SK-N-SH treated with all-trans-retinoic acid at 6 μM for 48 hours (cell line): ENCODE measurements around the gene CDKN2A.

Experiments
- ATAC-seq: fragments of 200-7000 bp; cut with Tn5 transposase; 3 replicates; pipeline ENCODE4 v1.9.1; 2020; ENCODE audit warnings: mild to moderate bottlenecking, moderate library complexity
- ARNTL ChIP-seq: fragments of 450-650 bp; formaldehyde crosslinking; IDR thresholded peaks from 2 replicates; pipeline ENCODE4 v1.5.0; 2020; ENCODE audit warnings: low read depth, mild to moderate bottlenecking, moderate library complexity, borderline replicate concordance
- BACH2 ChIP-seq: fragments of 250-450 bp; sonication (Bioruptor Pico); IDR thresholded peaks from 2 replicates; pipeline ENCODE4 v1.9.0; 2021; ENCODE audit warnings: mild to moderate bottlenecking, borderline replicate concordance
- CREB5 ChIP-seq: fragments of 250-450 bp; sonication (Bioruptor Pico); IDR thresholded peaks from 2 replicates; pipeline ENCODE4 v1.5.1; 2020; ENCODE audit warnings: low read depth, mild to moderate bottlenecking, moderate library complexity
- CSDC2 ChIP-seq: fragments of 250-450 bp; sonication (Bioruptor Pico); IDR thresholded peaks from 2 replicates; pipeline ENCODE4 v1.5.0; 2020; ENCODE audit warnings: mild to moderate bottlenecking, moderate library complexity
- CSRNP3 ChIP-seq: fragments of 250-450 bp; sonication (Bioruptor Pico); IDR thresholded peaks from 2 replicates; pipeline ENCODE4 v1.5.1; 2021; ENCODE audit warnings: mild to moderate bottlenecking, moderate library complexity
- ESRRG ChIP-seq: fragments of 250-450 bp; sonication (Bioruptor Pico); IDR thresholded peaks from 2 replicates; pipeline ENCODE4 v1.6.1; 2021; ENCODE audit warnings: mild to moderate bottlenecking
- GLIS3 ChIP-seq: fragments of 250-450 bp; sonication (Bioruptor Pico); IDR thresholded peaks from 2 replicates; pipeline ENCODE4 v1.5.0; 2020; ENCODE audit warnings: mild to moderate bottlenecking, moderate library complexity
- ISL1 ChIP-seq: fragments of 250-450 bp; sonication (Bioruptor Pico); IDR thresholded peaks from 2 replicates; pipeline ENCODE4 v2.1.2; 2022; ENCODE audit warnings: mild to moderate bottlenecking, moderate library complexity
- OSR1 ChIP-seq: fragments of 250-450 bp; sonication (Bioruptor Pico); IDR thresholded peaks from 2 replicates; pipeline ENCODE4 v1.8.0; 2022; ENCODE audit warnings: moderate library complexity, mild to moderate bottlenecking, inconsistent platforms
- PATZ1 ChIP-seq: fragments of 250-450 bp; sonication (Bioruptor Pico); IDR thresholded peaks from 2 replicates; pipeline ENCODE4 v1.8.0; 2020; ENCODE audit warnings: mild to moderate bottlenecking, moderate library complexity, borderline replicate concordance
- POU6F1 ChIP-seq: fragments of 250-450 bp; sonication (Bioruptor Pico); IDR thresholded peaks from 2 replicates; pipeline ENCODE4 v1.8.0; 2021; ENCODE audit warnings: low read depth, mild to moderate bottlenecking, moderate library complexity, borderline replicate concordance
- PPARA ChIP-seq: fragments of 250-450 bp; sonication (Bioruptor Pico); IDR thresholded peaks from 2 replicates; pipeline ENCODE4 v1.5.0; 2020; ENCODE audit warnings: mild to moderate bottlenecking, borderline replicate concordance
- RARB ChIP-seq: fragments of 250-450 bp; sonication (Bioruptor Pico); IDR thresholded peaks from 2 replicates; pipeline ENCODE4 v1.8.0; 2021; ENCODE audit warnings: mild to moderate bottlenecking, moderate library complexity
- SNAI2 ChIP-seq: fragments of 250-450 bp; sonication (Bioruptor Pico); IDR thresholded peaks from 2 replicates; pipeline ENCODE4 v1.5.0; 2020; ENCODE audit warnings: mild to moderate bottlenecking, moderate library complexity
- TCF4 ChIP-seq: fragments of 250-450 bp; sonication (Bioruptor Pico); IDR thresholded peaks from 2 replicates; pipeline ENCODE4 v1.8.0; 2021; ENCODE audit warnings: mild to moderate bottlenecking, moderate library complexity, borderline replicate concordance
- TOX ChIP-seq: fragments of 250-450 bp; sonication (Bioruptor Pico); IDR thresholded peaks from 2 replicates; pipeline ENCODE4 v1.8.0; 2021; ENCODE audit warnings: mild to moderate bottlenecking, moderate library complexity, borderline replicate concordance
- TSHZ2 ChIP-seq: fragments of 250-450 bp; sonication (Bioruptor Pico); IDR thresholded peaks from 2 replicates; pipeline ENCODE4 v1.5.0; 2020; ENCODE audit warnings: mild to moderate bottlenecking, moderate library complexity
- ZC3H10 ChIP-seq: fragments of 250-450 bp; sonication (Bioruptor Pico); IDR thresholded peaks from 2 replicates; pipeline ENCODE4 v1.5.1; 2021; ENCODE audit warnings: mild to moderate bottlenecking, moderate library complexity
- ZFP3 ChIP-seq: fragments of 250-450 bp; sonication (Bioruptor Pico); IDR thresholded peaks from 2 replicates; pipeline ENCODE4 v1.5.0; 2020; ENCODE audit warnings: mild to moderate bottlenecking, moderate library complexity
- ZFP30 ChIP-seq: fragments of 450-650 bp; formaldehyde crosslinking; IDR thresholded peaks from 2 replicates; pipeline ENCODE4 v1.5.0; 2022; ENCODE audit warnings: mild to moderate bottlenecking, moderate library complexity
- ZNF565 ChIP-seq: fragments of 450-650 bp; formaldehyde crosslinking; conservative IDR thresholded peaks from 2 replicates; pipeline ENCODE4 v1.5.0; 2020; ENCODE audit warnings: low read depth, mild to moderate bottlenecking, moderate library complexity
- ZNF70 ChIP-seq: fragments of 450-650 bp; formaldehyde crosslinking; IDR thresholded peaks from 2 replicates; pipeline ENCODE4 v1.5.0; 2020; ENCODE audit warnings: mild to moderate bottlenecking, moderate library complexity
- ZNF8 ChIP-seq: fragments of 450-650 bp; formaldehyde crosslinking; IDR thresholded peaks from 2 replicates; pipeline ENCODE4 v1.5.0; 2020; ENCODE audit warnings: mild to moderate bottlenecking, moderate library complexity

The CDKN2A gene

GRCh38 chr9:22041775-22042174, 47.6 kb upstream of the CDKN2A start:
- TF ChIP-seq TOX (CRISPR knock-in tag) = no peak
- TF ChIP-seq SNAI2 (CRISPR knock-in tag) = no peak
- no peak for TF ChIP-seq ARNTL (CRISPR knock-in tag)
- no peak for TF ChIP-seq ZNF70 (CRISPR knock-in tag)
- TF ChIP-seq POU6F1 (CRISPR knock-in tag) = no peak
- TF ChIP-seq TSHZ2 = no peak
- TF ChIP-seq BACH2 = no peak
- no peak for TF ChIP-seq ESRRG (CRISPR knock-in tag)
- no peak for TF ChIP-seq ZFP30
- no peak for TF ChIP-seq ZNF565 (CRISPR knock-in tag)
- no peak for TF ChIP-seq CSRNP3 (CRISPR knock-in tag)
- no peak for TF ChIP-seq TCF4 (CRISPR knock-in tag)
- TF ChIP-seq ZC3H10 (CRISPR knock-in tag) = no peak
- TF ChIP-seq ISL1 (CRISPR knock-in tag) = no peak
- TF ChIP-seq ZFP3 (CRISPR knock-in tag) = no peak
- TF ChIP-seq ZNF8 = no peak
- no peak for TF ChIP-seq CSDC2 (CRISPR knock-in tag)
- TF ChIP-seq CREB5 (CRISPR knock-in tag) = no peak
- peak; percentile 32 for ATAC-seq

GRCh38 chr9:22041344-22041743, 47.2 kb upstream of the CDKN2A start:
- no peak for ATAC-seq
- TF ChIP-seq ZFP30 = no peak
- no peak for TF ChIP-seq ARNTL (CRISPR knock-in tag)
- TF ChIP-seq GLIS3 (CRISPR knock-in tag) = no peak
- no peak for TF ChIP-seq TOX (CRISPR knock-in tag)
- no peak for TF ChIP-seq ZNF70 (CRISPR knock-in tag)

- no peak for TF ChIP-seq ZNF565 (CRISPR knock-in tag)
- TF ChIP-seq ZFP30 = no peak
- no peak for TF ChIP-seq TCF4 (CRISPR knock-in tag)
- TF ChIP-seq OSR1 (CRISPR knock-in tag) = no peak
- TF ChIP-seq TSHZ2 = no peak
- no peak for TF ChIP-seq ZNF8
- TF ChIP-seq TOX (CRISPR knock-in tag) = no peak
- no peak for TF ChIP-seq CSDC2 (CRISPR knock-in tag)
- TF ChIP-seq ZC3H10 (CRISPR knock-in tag) = no peak
- TF ChIP-seq SNAI2 (CRISPR knock-in tag) = no peak
- TF ChIP-seq GLIS3 (CRISPR knock-in tag) = no peak
- no peak for TF ChIP-seq RARB (CRISPR knock-in tag)
- no peak for TF ChIP-seq PPARA
- no peak for TF ChIP-seq BACH2
- no peak for TF ChIP-seq ESRRG (CRISPR knock-in tag)
- TF ChIP-seq PATZ1 (CRISPR knock-in tag) = no peak
- ATAC-seq = peak; percentile 81
These were observed 46.6 kb upstream of the CDKN2A start for GRCh38 chr9:22040760-22041159.
